ENCODE results near the gene ANGEL1.
A peak's percentile ranks its signal among the peaks of the same experiment; 100 is the strongest.

Gene ANGEL1

DNA sequence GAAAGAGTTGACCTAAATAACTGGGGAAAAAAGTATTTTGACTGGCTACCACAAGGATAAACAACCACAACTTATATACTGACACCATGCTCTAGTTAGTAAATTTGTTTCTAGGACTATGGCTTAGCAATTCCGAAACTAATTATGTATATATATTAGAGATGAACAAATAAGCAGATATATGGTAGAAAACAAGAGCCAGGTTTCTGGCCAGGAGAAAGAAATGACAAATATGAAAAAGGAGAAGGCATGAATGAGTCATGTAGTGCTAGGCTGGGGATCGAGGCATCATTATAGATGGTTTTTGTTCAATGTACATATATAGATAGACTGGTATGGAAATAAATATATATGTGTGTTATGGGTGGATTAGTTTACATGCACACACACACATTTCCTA lies 8.0 kb upstream of the ANGEL1 start:
- no peak overlapping the region for H3K9ac ChIP-seq (ENCODE audit: low read length)
- no peak overlapping the region for H3K27ac ChIP-seq (ENCODE audit: low read depth, low read length)
- no peaks in the 10 kb centered on the region for H3K36me3 ChIP-seq (ENCODE audit: control insufficient read depth, insufficient read depth, low read length)
- no peaks in the 10 kb centered on the region; the same call in 1 of the 2 replicates for H3K9me3 ChIP-seq (ENCODE audit: control insufficient read depth, insufficient read depth, low read depth, low read length)
- peaks cover 22% of the 10 kb centered on the region; the same call in 1 of the 2 replicates for H3K27me3 ChIP-seq (ENCODE audit: control insufficient read depth, insufficient read depth, low read length)
- H3K4me3 ChIP-seq (ENCODE audit: low read depth, low read length) = no peak overlapping the region
- H3K4me1 ChIP-seq (ENCODE audit: control insufficient read depth, insufficient read depth, low read length) = no peaks in the 10 kb centered on the region

GRCh38 chr14:76814726-76815645 lies 2.3 kb upstream of the ANGEL1 start:
- H3K27me3 ChIP-seq (ENCODE audit: control insufficient read depth, insufficient read depth, low read length) = peaks cover 22% of the 10 kb centered on the region; the same call in 1 of the 2 replicates
- H3K9me3 ChIP-seq (ENCODE audit: control insufficient read depth, insufficient read depth, low read depth, low read length) = no peaks in the 10 kb centered on the region
- no peaks in the 10 kb centered on the region for H3K36me3 ChIP-seq (ENCODE audit: control insufficient read depth, insufficient read depth, low read length)
- H3K9ac ChIP-seq (ENCODE audit: low read length) = no peak overlapping the region
- peaks cover 11% of the 10 kb centered on the region for H3K4me1 ChIP-seq (ENCODE audit: control insufficient read depth, insufficient read depth, low read length)
- H3K4me3 ChIP-seq (ENCODE audit: low read depth, low read length) = no peak overlapping the region
- no peak overlapping the region for H3K27ac ChIP-seq (ENCODE audit: low read depth, low read length)

DNA sequence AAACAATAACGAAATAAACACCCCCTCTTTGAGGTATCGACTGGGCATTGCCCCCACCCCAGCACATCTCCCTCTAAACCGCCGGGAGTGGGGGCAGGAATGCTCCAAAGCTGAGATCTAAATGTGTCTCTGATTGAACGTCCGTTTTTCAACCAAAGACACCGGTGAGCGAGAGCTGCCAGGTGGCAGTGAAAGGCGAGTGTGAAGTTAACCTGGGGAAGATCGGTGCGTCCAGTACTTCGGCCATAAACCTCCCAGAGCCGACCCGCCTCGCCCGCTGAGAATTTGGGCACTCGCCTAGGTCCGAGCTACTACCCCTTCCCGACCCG lies 625 bp downstream of the ANGEL1 start:
- peaks cover 9% of the 10 kb centered on the region; the same call in 1 of the 2 replicates for H3K27me3 ChIP-seq (ENCODE audit: control insufficient read depth, insufficient read depth, low read length)
- peaks cover 25% of the 10 kb centered on the region for H3K36me3 ChIP-seq (ENCODE audit: control insufficient read depth, insufficient read depth, low read length)
- peak overlapping the region; percentile 92 for H3K4me3 ChIP-seq (ENCODE audit: low read depth, low read length)
- no peaks in the 10 kb centered on the region for H3K9me3 ChIP-seq (ENCODE audit: control insufficient read depth, insufficient read depth, low read depth, low read length)
- H3K27ac ChIP-seq (ENCODE audit: low read depth, low read length) = peak overlapping the region; percentile 30; the same call in 1 of the 2 replicates
- peak overlapping the region; percentile 69 for H3K9ac ChIP-seq (ENCODE audit: low read length)
- peaks cover 11% of the 10 kb centered on the region for H3K4me1 ChIP-seq (ENCODE audit: control insufficient read depth, insufficient read depth, low read length)

DNA sequence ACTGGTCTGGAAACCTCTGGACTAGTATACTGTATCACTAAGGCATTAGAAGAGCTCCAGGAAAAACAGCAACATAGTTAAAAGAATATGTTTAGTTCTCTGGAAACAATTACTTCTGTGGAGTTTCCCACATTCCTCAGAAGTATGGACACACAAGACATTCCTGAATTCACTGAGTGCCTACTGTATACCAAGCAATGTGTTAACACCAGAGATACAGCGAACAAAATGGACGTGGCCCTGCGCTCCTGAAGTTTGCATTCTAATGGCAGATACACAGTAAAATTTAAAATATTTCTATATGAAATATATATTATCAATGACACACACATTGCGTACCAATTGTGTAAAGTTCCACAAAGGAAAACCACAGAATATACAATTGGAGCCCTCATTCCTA lies 1.1 kb downstream of the ANGEL1 start:
- no peak overlapping the region for H3K9ac ChIP-seq (ENCODE audit: low read length)
- H3K27ac ChIP-seq (ENCODE audit: low read depth, low read length) = no peak overlapping the region
- peaks cover 5% of the 10 kb centered on the region; the same call in 1 of the 2 replicates for H3K27me3 ChIP-seq (ENCODE audit: control insufficient read depth, insufficient read depth, low read length)
- peaks cover 11% of the 10 kb centered on the region for H3K4me1 ChIP-seq (ENCODE audit: control insufficient read depth, insufficient read depth, low read length)
- no peaks in the 10 kb centered on the region for H3K9me3 ChIP-seq (ENCODE audit: control insufficient read depth, insufficient read depth, low read depth, low read length)
- peak overlapping the region; percentile 92 for H3K4me3 ChIP-seq (ENCODE audit: low read depth, low read length)
- H3K36me3 ChIP-seq (ENCODE audit: control insufficient read depth, insufficient read depth, low read length) = peaks cover 30% of the 10 kb centered on the region

- H3K9ac ChIP-seq (ENCODE audit: low read length) = no peak overlapping the region
- no peaks in the 10 kb centered on the region for H3K27me3 ChIP-seq (ENCODE audit: control insufficient read depth, insufficient read depth, low read length)
- H3K4me1 ChIP-seq (ENCODE audit: control insufficient read depth, insufficient read depth, low read length) = peaks cover 11% of the 10 kb centered on the region
- peak overlapping the region; percentile 92 for H3K4me3 ChIP-seq (ENCODE audit: low read depth, low read length)
- H3K36me3 ChIP-seq (ENCODE audit: control insufficient read depth, insufficient read depth, low read length) = peaks cover 35% of the 10 kb centered on the region
- H3K9me3 ChIP-seq (ENCODE audit: control insufficient read depth, insufficient read depth, low read depth, low read length) = no peaks in the 10 kb centered on the region
- no peak overlapping the region for H3K27ac ChIP-seq (ENCODE audit: low read depth, low read length)
Measured at GRCh38 chr14:76810953-76811400, 1.7 kb downstream of the ANGEL1 start.

- Histone ChIP-seq H3K27me3 (ENCODE audit: control insufficient read depth, insufficient read depth, low read length) (no peaks in the 10 kb centered on the region), H3K9ac (ENCODE audit: low read length) (no peak overlapping the region), H3K36me3 (ENCODE audit: control insufficient read depth, insufficient read depth, low read length) (peaks cover 40% of the 10 kb centered on the region), H3K4me1 (ENCODE audit: control insufficient read depth, insufficient read depth, low read length) (peaks cover 11% of the 10 kb centered on the region), H3K4me3 (ENCODE audit: low read depth, low read length) (no peak overlapping the region), H3K9me3 (ENCODE audit: control insufficient read depth, insufficient read depth, low read depth, low read length) (no peaks in the 10 kb centered on the region), H3K27ac (ENCODE audit: low read depth, low read length) (no peak overlapping the region)
Measured at GRCh38 chr14:76810525-76810924, 2.2 kb downstream of the ANGEL1 start.

DNA sequence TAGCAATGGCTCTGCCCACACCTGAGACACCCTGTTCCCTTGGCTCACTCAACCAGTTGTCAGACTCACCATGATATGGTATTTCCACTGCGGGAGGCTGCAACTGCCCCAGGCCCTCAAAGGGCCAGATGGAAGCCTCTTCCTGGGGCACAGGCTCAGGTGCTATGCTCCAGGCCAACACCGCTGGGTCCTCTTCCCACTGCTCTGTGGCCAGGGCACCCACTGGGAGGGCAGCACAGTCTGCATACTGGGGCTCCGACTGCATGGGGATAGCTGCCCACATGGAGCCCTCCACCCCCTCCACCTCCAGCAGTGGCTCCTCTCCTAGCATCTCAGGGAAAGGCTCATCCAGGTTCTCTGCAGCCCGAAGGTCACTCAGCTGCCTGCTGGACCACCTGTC lies 3.7 kb downstream of the ANGEL1 start:
- Histone ChIP-seq H3K27ac (ENCODE audit: low read depth, low read length) (no peak overlapping the region), H3K27me3 (ENCODE audit: control insufficient read depth, insufficient read depth, low read length) (no peaks in the 10 kb centered on the region), H3K4me3 (ENCODE audit: low read depth, low read length) (no peak overlapping the region), H3K9ac (ENCODE audit: low read length) (no peak overlapping the region), H3K4me1 (ENCODE audit: control insufficient read depth, insufficient read depth, low read length) (peaks cover 11% of the 10 kb centered on the region), H3K9me3 (ENCODE audit: control insufficient read depth, insufficient read depth, low read depth, low read length) (no peaks in the 10 kb centered on the region), H3K36me3 (ENCODE audit: control insufficient read depth, insufficient read depth, low read length) (peaks cover 52% of the 10 kb centered on the region)

DNA sequence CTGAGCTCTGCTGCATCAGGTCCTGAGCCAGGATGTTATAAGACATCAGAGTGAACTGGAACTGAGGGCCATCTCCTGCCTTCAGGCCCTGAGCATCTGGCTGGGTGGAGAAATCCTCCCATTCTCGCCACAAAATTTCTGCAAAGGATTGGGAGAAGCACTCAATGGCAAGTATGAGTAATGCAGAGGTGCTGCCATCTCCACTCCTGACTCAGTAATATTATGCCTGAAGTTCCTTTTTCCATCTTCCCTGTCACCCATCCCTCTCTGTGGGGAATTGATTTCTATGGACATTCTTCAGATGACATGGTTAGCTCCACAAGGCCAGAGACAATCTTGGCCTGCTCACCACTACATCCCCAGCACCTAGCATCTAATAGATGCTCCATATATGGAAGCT lies 4.7 kb downstream of the ANGEL1 start:
- Histone ChIP-seq H3K27ac (ENCODE audit: low read depth, low read length) (no peak overlapping the region), H3K4me3 (ENCODE audit: low read depth, low read length) (no peak overlapping the region), H3K36me3 (ENCODE audit: control insufficient read depth, insufficient read depth, low read length) (peaks cover 62% of the 10 kb centered on the region), H3K27me3 (ENCODE audit: control insufficient read depth, insufficient read depth, low read length) (no peaks in the 10 kb centered on the region), H3K4me1 (ENCODE audit: control insufficient read depth, insufficient read depth, low read length) (peaks cover 8% of the 10 kb centered on the region), H3K9ac (ENCODE audit: low read length) (no peak overlapping the region), H3K9me3 (ENCODE audit: control insufficient read depth, insufficient read depth, low read depth, low read length) (no peaks in the 10 kb centered on the region)

DNA sequence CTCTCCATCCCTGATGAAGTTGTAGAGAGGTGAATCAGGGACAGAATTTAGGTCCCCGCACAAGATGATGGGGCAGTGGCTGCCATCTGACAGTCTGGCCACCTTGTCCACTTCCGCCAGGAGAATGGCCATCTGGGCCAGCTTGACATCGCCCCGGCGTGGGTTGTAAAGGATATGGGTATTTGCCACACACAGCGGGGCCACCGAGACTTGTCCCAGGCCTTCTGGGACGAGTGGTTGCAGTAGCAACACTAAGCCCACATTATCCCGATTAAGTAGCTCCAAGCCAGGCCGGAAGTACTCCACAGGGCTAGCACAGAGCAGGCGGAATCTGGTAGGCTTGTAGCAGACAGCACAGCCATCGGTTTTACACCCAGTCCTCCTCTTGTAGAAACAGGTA lies 6.2 kb downstream of the ANGEL1 start:
- no peaks in the 10 kb centered on the region for H3K9me3 ChIP-seq (ENCODE audit: control insufficient read depth, insufficient read depth, low read depth, low read length)
- no peak overlapping the region for H3K4me3 ChIP-seq (ENCODE audit: low read depth, low read length)
- H3K36me3 ChIP-seq (ENCODE audit: control insufficient read depth, insufficient read depth, low read length) = peaks cover 71% of the 10 kb centered on the region
- no peak overlapping the region for H3K27ac ChIP-seq (ENCODE audit: low read depth, low read length)
- H3K9ac ChIP-seq (ENCODE audit: low read length) = no peak overlapping the region
- H3K27me3 ChIP-seq (ENCODE audit: control insufficient read depth, insufficient read depth, low read length) = no peaks in the 10 kb centered on the region
- peaks cover 4% of the 10 kb centered on the region for H3K4me1 ChIP-seq (ENCODE audit: control insufficient read depth, insufficient read depth, low read length)

GRCh38 chr14:76793956-76794355 lies 18.7 kb downstream of the ANGEL1 start:
- Histone ChIP-seq H3K27me3 (ENCODE audit: control insufficient read depth, insufficient read depth, low read length) (no peaks in the 10 kb centered on the region), H3K36me3 (ENCODE audit: control insufficient read depth, insufficient read depth, low read length) (peaks cover 51% of the 10 kb centered on the region), H3K27ac (ENCODE audit: low read depth, low read length) (no peak overlapping the region), H3K4me3 (ENCODE audit: low read depth, low read length) (no peak overlapping the region), H3K9ac (ENCODE audit: low read length) (no peak overlapping the region), H3K9me3 (ENCODE audit: control insufficient read depth, insufficient read depth, low read depth, low read length) (no peaks in the 10 kb centered on the region), H3K4me1 (ENCODE audit: control insufficient read depth, insufficient read depth, low read length) (no peaks in the 10 kb centered on the region)

GRCh38 chr14:76793324-76793723 lies 19.4 kb downstream of the ANGEL1 start:
- peaks cover 53% of the 10 kb centered on the region for H3K36me3 ChIP-seq (ENCODE audit: control insufficient read depth, insufficient read depth, low read length)
- no peak overlapping the region for H3K4me3 ChIP-seq (ENCODE audit: low read depth, low read length)
- no peak overlapping the region for H3K9ac ChIP-seq (ENCODE audit: low read length)
- no peak overlapping the region for H3K27ac ChIP-seq (ENCODE audit: low read depth, low read length)
- H3K4me1 ChIP-seq (ENCODE audit: control insufficient read depth, insufficient read depth, low read length) = no peaks in the 10 kb centered on the region
- H3K9me3 ChIP-seq (ENCODE audit: control insufficient read depth, insufficient read depth, low read depth, low read length) = no peaks in the 10 kb centered on the region
- H3K27me3 ChIP-seq (ENCODE audit: control insufficient read depth, insufficient read depth, low read length) = no peaks in the 10 kb centered on the region
